Tongue (tissue), 2 donors: Measurements from ENCODE around the gene PPM1D. TPM values are rescaled to one million over a fixed set of nuclear protein-coding genes. Genes with fewer than 3 reads are reported as not detected.
"Not testable (repeated sequence)": the region's sequence is repeated elsewhere in the genome, so short reads cannot be mapped to it uniquely, and the experiment has no call there.

Experiments
- DNase-seq: peaks from one replicate; pipeline ENCODE4 v3.0.0-alpha.2; 2015
- total RNA-seq: library from RNA; depleted of rRNA; stranded (reverse); fragments of >200 nt; gene quantifications from one replicate; pipeline ENCODE4 v1.2.3, GENCODE V29; 2014

PPM1D gene
- total RNA-seq, 1 donor from 2014 or later, result 11.2 TPM

DNA sequence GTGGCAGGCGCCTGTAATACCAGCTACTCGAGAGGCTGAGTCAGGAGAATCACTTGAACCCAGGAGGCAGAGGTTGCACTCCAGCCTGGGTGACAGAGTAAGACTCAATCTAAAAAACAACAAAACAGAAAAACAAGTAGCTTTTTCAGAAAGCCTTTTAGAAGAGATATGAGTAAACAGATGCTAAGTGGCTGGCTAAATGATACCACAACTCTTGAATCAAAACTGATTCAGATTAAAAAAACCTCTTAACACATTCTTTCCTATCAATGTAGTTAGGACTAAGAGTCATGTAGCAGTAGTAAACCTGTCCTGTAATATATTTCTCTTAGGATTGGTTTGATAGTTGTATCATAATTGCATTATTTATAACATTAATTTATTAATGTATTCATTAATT is 23.0 kb downstream of the PPM1D start:
- no peak for DNase-seq

DNA sequence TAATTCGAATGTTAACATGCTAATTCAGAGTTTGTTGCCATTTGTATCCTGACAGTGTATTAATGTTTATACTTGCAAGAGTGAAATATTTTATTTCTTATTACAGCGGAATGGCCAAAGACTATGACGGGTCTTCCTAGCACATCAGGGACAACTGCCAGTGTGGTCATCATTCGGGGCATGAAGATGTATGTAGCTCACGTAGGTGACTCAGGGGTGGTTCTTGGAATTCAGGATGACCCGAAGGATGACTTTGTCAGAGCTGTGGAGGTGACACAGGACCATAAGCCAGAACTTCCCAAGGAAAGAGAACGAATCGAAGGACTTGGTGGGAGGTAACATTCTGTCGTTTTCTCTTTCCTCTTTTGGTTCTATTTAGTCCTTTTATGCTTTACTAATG is 23.4 kb downstream of the PPM1D start:
- no peak for DNase-seq

DNA sequence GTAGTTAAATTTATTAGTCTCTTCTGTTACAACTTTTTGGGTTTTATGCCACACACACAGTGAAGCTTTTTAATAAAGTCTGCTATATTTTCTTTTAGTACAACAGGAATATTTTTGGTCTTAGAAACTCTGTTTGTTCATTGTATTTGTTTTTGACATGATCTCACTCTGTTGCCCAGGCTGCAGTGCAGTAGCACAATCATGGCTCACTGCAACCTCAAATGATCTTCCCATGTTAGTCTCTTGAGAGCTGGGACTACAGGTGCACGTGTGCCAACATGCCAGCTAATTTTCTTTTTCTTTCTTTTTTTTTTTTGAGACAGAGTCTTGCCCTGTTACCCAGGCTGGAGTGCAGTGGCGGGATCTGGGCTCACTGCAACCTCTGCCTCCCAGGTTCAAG is 27.1 kb downstream of the PPM1D start:
- DNase-seq, result no peak

DNA sequence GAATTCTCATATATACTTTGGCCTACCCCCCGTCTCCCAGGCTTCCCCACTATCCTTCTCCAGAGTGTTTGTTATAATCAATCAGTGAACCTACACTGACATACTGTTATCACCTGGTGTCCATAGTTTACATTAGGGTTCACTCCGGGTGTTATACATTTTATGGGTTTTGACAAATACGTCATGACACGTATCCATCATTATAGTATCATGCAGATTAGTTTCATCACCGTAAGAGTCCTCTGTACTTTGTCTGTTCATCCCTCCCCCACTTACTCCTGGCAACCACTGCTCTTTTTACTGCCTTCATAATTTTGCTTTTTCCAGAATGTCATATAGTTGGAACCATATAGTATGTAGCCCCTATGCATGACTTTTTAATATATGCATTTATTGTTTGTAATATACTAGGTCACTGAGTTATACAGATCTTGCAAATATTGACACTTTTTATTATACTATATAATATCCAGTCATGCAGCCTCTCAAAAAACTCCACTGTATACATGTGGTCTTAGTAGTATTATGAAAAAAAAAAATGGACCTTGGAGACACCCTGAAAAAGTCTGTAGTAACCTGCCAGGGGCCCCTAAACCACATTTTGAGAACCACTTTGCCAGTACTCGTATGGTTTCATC is 28.4 kb downstream of the PPM1D start:
- no peak for DNase-seq

DNA sequence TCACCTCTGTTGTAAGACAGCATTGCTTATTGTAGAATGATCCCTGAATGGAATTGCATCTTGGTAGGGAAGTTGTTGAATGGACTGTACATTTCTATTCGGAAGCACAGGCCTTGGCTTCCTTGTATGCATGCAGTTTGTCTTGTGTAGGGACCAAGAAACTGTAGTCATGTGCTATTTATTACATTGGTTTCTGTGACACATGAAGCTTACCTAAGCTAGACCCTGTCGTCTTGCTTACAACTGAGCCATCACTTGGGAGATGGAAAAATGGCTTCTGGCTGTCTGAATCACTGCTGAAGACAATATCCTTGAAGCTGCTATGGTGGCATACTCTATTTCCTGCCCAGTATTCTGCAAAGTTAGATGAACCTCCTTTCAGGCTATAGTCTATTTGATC is 29.1 kb downstream of the PPM1D start:
- DNase-seq, result no peak

DNA sequence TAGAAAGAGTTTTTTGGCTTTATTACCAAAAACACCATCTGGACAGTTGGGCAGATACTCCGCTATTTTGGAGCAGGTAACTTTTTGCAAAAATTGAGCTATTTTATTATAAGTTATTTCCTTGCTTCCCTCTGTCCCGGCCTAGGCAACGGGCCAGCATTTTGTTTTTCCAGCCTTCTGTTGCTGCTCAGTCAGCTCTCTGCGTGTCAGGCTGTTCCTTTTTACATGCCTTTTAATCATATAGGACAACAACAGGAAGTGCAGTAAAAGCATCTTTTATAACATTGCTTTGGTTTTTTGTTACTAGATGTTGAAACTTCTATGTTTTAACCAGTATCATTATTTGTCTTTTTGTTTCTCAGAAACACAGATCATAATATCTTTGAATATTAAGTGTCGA is 30.4 kb downstream of the PPM1D start:
- DNase-seq, result peak; percentile 21

DNA sequence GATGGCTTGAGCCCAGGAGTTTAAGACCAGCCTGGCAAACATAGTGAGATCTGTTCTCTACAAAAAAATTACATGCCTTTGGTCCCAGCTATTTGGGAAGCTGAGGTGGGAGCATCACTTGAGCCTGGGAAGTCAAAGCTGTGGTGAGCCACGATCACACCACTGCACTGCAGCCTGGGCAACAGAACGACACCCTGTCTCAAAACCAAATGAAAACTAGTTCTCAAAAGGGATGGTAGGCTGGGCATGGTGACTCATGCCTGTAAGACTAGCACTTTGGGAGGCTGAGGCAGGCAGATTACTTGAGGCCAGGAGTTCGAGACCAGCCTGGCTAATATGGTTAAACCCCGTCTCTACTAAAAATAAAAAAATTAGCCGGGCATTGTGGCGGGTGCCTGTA is 31.1 kb downstream of the PPM1D start:
- DNase-seq, result no peak

DNA sequence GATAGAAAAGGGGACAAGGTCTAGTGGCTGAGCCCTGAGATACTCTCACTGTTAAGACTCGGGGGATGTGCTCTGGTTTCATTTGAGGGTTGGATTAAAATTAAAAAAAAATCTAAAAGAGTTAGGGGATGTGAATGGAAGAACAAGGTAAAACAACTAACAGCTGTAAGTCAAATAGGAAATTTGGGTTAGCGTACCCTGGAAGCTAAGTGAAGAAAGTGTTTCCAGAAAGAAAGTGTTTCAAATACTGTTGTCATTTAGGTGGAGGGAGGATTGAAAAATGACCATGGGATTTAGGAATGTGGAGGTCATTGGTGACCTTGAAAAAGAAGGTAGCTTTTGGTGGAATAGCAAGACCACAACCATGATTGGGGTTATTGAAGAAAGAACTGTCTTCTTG is 37.7 kb downstream of the PPM1D start:
- no peak for DNase-seq

DNA sequence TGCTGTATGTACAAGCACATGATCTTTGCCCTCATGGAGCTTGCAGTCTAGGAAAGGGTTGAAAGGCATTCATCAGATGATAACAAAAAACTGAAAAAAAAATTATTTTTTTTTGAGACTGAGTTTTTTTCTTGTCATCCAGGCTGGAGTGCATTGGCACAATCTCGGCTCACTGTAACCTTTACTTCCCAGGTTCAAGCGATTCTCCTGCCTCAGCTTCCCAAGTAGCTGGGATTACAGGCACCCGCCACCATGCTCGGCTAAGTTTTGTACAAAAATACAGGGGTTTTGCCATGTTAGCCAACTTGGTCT is 39.0 kb downstream of the PPM1D start:
- no peak for DNase-seq

DNA sequence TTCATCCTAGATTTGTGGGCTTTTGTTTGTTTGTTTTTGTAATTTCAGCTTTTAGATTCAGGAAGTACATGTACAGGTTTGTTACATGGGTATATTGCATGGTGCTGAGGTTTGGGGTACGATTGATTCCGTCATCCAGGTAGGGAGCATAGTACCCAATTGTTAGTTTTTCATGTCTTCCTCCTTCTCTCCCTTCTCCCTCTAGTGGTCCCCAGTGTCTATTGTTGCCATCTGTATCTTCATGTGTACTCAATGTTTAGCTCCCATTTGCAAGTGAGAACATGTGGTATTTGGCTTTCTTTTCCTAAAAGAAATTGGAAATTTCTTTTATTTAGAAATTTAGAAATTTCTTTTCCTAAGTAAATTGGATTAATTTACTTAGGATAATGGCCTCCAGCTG is 40.5 kb downstream of the PPM1D start:
- DNase-seq, result no peak

DNA sequence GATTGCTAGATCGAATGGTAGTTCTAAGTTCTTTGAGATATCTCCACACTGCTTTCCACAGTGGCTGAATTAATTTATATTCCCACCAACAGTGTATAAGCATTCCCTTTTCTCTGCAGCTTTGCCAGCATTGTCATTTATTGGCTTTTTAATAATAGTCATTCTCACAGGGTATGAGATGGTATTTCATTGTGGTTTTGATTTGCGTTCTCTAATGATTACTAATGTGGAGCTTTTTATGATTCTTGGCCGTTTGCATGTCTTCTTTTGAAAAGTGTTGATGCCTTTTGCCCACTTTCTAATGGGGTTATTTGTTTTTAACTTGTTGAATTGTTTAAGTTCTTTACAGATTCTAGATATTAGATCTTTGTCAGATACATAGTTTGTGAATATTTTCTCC is 41.1 kb downstream of the PPM1D start:
- DNase-seq, result no peak

DNA sequence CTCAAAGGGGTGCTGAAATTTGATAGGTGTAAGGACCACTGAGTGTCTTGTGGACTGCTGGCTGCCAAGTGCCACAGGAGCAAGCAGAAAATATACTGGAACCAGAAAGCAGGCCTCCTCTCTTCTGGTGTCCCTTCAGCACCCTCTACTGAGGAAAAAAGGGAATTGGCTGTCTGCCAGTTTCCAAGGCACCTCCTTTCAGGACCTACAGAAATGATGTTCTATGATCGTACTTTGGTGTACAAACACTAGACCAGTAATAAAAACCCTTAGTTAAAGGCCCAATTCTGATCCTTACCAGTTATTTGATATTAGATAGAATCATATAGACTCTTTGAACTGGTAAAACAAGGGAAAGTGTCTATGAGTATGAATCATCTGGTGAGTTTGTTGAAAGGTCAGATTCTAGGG is 41.8 kb downstream of the PPM1D start:
- peak; percentile 84 for DNase-seq

DNA sequence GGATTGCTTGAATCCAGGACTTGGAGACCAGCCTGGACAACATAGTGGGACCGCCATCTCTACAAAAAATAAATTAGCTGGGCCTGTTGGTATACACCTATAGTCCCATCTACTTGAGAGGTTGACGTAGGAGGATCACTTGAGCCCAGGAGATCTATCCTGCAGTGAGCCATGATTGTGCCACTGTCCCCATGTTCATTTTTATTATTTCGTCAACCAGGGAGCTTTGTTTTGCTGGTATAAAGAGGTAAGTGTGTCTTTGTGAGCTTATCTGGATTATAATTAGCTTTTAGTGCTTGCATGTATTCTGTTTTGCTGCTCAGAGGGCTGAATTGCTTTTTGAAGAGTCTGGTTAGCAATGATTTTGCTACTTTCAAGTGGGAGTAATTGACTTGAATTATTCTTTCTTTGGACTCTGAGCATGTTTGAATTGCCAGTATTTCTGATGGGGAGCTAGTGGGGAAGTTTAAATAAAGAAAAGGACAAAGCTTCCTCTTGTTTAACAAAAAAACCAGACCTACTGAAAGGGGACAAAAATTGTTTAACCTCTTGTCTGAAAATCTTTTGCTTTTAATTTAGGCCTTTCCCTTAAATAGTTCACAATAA is 46.0 kb downstream of the PPM1D start:
- DNase-seq, result no peak

DNA sequence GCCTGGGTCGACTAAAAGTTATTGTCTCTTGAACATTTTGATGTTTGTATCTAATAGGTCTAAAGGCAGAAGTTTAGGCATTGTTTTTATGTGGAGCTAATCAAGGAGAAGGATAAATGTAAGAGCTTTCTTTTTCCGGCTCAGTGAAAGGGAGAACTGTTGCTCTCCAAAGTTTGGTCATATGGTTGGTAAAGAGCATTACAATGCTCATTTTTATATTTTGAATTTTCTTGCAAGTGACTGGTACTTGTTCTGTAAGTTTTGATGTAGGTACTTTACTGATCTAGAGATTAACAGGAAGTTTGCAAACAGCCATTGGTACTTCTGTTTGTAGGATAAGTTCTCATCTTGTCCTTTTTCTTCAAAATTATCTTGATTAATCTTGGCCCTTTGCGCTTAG is 46.7 kb downstream of the PPM1D start:
- no peak for DNase-seq

DNA sequence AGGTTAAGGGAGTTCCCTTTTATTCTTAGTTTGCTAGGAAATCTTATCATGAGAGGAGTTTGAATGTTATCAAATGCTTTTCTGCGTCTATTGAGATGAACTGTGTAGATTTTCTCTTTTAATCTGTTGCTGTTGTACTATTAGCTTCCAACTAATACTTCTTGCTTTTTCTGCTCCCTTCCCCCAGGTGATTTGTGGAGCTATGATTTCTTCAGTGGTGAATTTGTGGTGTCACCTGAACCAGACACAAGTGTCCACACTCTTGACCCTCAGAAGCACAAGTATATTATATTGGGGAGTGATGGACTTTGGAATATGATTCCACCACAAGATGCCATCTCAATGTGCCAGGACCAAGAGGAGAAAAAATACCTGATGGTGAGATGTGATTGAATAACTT is 47.7 kb downstream of the PPM1D start:
- no peak for DNase-seq

DNA sequence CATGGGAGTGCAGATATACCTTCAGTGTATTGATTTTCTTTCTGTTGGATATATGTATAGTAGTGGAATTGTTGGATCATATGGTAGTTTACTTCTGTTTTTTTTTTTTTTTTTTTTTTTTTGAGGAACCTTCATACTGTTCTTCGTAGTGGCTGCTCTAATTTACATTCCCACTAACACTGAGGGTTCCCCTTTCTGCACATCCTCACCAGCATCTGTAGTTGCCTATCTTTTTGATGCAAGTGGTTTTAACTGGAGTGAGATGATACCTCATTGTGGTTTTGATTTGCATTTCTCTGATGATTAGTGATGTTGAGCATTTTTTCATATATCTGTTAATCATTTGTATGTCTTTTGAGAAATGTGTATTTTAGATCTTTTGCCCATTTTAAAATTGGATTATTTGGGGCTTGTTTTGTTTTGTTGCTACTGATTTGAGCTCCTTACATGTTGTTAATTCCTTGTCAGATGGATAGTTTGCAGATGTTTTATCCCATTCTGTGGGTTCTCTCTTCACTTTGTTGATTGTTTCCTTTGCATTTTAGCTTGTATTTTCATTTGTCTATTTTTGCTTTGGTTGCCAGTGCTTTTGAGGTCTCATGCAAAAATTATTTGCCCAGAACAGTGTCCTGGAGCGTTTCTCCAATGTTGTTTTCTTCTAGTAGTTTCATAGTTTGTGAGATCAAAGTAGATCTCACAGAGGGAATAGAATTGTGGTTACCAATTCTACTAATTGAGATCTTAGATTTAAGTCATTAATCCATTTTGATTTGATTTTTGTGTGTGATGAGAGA is 52.7 kb downstream of the PPM1D start:
- DNase-seq, result no peak

DNA sequence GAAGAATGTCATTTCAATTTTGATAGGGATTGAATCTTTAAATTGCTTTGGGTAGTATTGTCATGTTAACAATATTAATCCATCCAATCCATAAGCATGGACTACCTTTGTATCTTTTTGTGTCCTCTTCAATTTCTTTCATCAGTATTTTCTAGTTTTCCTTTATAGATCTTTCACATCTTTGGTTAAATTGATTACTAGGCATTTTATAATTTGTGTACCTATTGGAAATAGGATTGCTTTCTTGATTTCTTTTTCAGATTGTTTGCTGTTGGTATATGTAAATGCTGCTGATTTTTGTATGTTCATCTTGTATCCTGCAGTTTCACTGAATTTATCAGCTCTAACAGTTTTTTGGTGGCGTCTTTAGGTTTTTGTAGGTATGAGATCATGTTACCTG is 53.6 kb downstream of the PPM1D start:
- DNase-seq, result no peak

DNA sequence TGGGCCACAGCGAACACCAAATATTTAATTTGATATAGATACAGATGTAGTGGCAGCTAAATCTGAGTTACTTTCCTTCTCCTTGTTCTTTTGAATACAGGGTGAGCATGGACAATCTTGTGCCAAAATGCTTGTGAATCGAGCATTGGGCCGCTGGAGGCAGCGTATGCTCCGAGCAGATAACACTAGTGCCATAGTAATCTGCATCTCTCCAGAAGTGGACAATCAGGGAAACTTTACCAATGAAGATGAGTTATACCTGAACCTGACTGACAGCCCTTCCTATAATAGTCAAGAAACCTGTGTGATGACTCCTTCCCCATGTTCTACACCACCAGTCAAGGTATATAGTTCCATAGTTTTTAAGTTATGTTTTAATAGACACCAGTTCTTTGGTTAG is 56.5 kb downstream of the PPM1D start:
- DNase-seq, result no peak

DNA sequence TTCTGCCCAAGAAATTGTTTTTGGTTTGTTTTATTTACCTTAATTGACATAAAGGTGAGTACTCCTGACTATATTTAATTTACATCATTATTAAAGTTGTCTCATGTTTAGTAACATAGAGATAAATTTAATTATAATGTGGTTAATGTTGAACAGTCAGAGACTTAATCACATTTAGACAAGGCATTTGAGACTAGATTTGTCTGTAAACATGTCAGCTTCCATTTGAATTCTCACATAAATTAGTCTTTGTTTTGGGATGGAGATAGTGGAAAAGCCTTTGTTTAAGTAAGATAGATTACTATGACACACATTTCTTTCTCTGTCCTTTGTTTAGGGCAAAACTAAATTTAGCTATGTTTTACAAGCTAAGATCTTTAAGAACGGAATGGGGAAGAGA is 59.2 kb downstream of the PPM1D start:
- DNase-seq, result no peak

DNA sequence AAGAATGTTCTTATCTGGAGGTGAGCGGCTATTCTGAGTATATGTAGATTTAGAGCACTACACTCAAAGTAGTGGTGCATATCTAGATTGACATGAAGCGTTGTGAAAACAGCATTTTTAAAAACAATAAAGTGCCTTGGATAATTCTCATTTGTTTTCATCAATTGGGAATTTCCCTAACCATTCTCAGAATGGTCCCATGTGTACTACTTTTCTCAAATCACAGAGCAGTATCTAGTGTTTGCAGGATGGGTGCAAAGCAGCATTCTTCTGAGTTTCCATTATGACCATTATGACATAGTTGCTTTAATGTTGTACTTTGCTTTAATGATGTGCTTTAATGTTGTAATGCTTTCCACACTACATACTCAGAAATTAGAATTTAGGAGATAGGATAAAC is 61.5 kb downstream of the PPM1D start:
- no peak for DNase-seq

DNA sequence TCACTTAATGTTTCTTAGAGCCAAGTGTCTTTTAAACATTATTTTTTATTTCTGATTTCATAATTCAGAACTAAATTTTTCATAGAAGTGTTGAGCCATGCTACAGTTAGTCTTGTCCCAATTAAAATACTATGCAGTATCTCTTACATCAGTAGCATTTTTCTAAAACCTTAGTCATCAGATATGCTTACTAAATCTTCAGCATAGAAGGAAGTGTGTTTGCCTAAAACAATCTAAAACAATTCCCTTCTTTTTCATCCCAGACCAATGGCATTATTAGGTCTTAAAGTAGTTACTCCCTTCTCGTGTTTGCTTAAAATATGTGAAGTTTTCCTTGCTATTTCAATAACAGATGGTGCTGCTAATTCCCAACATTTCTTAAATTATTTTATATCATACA is 64.0 kb downstream of the PPM1D start:
- no peak for DNase-seq

DNA sequence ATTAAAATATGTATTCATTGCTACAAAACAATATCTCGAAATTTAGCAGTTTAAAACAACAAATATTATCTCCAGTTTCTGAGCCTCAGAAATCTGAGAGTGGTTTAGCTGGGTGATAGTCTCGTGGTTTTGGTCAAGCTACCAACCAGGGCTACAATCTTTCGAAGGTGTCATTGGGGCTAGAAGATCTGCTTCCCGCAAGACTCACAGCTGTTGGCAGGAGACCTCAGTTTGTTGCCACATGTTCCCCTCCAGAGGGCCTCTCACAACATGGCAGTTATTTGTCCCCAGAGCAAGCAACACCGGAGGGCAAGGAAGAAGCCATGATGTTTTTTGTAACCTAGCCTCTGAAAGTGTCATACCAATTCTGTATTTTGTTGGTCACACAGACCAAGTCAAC is 65.6 kb downstream of the PPM1D start:
- no peak for DNase-seq

DNA sequence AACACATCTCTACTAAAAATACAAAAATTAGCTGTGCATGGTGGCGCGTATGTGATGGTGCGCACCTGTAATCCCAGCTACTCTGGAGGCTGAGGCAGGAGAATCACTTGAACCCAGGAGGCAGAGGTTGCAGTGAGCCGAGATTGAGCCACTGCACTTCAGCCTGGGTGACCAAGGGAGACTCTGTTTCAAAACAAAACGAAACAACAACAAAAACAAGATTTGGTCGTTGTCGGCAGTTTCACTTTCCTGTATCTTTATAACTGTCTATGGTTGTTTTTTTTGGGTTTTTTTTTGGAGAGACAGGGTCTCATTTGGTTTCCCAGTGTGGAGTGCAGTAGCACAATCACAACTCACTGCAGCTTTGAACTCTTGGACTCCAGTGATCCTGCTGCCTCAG is 68.7 kb downstream of the PPM1D start:
- not testable (repeated sequence) for DNase-seq

DNA sequence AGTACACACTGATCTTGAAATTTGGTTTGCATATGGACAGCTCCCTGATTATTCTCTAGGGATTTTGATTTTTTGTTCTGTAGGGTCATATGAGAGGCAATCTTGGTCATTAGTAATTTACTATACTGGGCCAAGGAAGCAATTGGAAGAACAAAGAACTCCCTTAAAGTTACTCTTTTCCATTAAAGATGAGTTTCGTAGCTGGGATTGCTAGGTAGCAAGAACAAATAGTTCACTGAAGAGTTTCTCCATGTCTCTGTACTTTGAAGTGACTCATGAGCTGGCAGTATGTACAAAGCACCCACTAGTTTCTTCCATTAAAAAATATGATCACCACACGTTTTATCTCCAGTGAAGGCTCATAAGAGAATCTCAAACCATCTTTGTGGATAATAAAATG is 71.5 kb downstream of the PPM1D start:
- no peak for DNase-seq
